CD4-positive, alpha-beta T cell treated with Interleukin-4 for 4 hours (primary cell): Measurements from ENCODE around the gene RNF222.
"Not testable (repeated sequence)": the region's sequence is repeated elsewhere in the genome, so short reads cannot be mapped to it uniquely, and the experiment has no call there.

Experiments
- DNase-seq: peaks from one replicate; pipeline ENCODE4 v3.0.0-alpha.2; 2020

RNF222 gene

DNA sequence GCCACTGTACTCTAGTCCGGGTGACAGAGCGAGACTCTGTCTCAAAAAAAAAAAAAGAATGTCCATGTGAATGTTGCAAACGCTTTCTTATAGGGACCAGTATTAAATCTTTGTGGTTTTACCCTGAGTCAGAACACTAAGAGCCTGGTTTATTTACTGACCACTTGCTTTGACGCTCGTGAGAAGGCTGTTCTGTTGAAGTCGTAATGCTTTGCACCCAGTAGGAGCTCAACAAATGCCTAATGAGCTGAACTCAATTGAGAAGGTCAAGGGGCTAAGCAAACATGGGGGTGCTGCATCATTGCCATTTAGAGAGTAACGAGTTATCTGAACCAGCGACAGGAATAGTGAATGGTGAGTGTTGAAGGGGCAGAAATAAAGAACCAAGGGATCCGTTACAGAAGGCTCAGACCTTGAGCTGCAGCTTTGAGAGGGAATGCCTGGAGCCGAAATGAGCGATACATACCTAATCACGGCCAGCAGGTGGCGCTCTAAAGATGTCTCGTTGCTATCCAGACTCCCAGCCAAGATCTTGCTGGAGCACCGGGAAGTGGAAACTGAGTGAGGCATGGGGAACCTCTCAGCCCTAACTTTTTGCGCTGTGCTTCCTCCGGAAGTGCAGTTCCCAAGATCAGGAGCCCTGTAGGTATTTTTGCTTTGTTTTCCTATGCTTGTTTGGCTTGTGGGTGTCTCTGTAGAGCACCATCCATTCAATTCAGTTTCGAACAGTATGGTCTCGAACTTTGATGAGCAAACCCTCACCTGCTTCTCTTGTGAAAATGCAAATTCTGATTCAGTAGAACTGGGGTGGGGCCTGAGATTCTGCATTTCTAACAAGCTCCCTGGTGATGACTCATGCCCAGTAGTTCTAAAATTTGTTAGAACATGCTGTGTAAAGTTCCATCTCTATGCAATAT lies 12.6 kb upstream of the RNF222 start:
- DNase-seq = peak; percentile 65

DNA sequence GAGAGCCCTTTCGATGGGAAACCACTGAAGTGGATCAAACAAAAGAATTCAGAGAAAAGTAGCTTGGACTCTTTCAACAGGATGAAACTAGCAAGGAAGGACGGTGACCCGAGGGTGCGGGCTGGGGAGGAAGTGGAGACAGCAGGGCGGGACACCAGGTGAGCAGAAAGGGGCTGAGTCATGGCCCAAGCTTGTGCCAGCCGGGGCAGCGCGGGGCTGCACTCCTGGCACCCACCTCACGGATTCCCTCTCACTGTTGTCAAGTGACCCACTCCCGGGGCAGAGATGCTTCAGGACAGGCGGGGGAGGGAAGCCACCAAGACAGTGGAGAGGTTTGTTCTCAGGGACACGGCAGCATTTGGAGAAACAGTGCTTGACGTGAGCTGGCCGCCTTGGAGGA lies 10.7 kb upstream of the RNF222 start:
- DNase-seq = no peak

DNA sequence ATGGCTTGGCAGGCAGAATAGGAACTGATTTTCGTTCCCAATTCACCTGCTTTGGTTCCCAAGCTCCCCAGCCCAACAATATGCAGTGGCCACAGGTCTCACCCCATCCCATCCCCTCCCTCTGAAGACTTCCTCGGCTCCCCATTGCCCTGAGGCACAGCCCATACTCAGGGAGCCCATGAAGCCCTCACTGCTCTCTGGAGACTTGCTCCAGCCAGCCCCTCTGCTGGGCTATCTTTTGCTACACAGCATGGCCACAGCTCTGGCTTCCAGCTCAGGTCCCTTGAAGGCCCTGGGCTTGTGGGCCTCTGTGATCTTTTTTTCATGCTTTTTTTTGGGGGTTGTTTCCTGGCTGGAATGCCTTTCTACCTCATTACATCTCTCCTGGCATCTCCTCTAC lies 8.5 kb upstream of the RNF222 start:
- DNase-seq = no peak

DNA sequence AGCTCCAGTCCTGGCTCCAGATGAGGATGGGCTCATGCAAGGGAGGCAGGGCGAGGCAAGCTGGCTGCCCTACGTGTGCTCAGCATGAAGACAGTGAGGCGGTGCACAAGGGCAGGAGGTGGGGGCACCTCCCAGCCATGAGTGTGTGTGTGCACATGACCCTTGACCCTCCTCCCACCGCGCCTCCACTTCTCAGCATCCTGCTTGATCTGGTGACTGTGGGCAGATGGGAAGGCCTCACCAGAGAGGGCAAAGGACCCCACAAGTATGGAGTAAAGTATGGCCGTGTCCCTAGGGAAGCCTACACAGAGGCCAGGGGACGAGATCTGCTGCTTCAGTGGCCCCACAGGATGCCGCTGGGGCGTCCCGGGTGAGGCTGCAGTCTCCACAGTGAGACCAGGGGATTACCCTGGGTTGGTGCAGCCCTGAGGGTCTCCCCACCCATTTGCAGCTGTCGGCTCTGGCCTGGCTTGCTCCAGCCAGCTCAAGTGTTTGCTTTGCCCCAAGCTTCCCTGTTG lies 7.9 kb upstream of the RNF222 start:
- no peak for DNase-seq

DNA sequence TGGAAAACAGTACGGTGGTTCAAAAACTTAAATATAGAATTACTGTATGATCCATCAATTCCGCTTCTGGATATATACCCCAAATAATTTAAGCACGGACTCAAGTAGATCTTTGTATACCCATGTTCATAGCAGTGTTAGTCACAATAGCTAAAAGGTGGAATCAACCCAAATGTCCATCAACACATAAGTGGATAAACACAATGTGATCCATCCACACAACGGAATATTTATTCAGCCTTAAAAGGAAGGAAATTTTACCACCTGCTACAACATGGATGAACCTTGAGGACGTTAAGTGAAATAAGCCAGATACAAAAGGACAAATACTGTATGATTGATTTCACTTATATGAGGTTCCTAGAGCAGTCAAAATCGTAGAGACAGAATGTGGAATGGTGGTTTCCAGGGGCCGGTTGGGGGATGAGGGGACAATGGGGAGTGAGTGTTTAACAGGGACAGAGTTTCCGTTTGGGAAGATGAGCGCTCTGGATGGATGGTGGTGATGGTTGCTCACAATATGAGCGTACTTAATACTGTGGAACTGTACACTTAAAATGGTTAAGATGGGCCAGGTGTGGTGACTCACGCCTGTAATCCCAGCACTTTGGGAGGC lies 5.4 kb upstream of the RNF222 start:
- no peak for DNase-seq

DNA sequence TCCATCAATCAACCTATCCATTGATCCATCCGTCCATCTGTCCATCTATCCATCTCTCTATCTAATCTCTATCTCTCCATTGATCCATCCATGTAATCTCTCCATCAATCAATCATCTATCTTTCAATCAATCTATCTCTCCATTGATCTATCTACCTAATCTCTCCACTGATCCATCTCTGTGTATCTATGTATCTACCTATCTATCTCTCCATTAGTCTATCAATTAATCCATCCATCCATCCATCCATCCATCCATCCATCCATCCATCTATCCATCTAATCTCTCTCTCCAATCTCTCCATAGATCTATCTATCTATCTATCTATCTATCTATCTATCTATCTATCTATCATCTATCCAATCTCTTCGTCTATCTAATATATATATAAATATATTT lies 3.5 kb upstream of the RNF222 start:
- no peak for DNase-seq

DNA sequence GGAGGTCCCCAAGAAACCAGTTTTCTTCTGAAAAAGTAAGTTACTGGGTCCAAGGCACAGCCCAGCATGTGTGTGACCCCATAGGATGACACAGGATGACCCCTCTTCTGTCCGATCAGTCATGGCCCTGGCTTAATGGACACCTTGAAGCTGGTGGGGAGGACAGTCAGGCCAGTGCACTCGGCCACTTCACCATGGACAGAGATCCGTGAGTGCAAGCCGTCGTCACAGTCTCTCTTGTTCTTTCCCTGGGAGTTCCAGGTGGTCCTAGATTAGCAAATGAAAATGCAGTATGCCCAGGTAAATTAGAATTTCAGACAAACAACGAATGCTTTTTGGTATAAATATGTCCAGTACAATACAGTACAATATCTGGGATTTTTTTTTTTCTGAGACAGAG lies 1.4 kb upstream of the RNF222 start:
- DNase-seq = no peak

DNA sequence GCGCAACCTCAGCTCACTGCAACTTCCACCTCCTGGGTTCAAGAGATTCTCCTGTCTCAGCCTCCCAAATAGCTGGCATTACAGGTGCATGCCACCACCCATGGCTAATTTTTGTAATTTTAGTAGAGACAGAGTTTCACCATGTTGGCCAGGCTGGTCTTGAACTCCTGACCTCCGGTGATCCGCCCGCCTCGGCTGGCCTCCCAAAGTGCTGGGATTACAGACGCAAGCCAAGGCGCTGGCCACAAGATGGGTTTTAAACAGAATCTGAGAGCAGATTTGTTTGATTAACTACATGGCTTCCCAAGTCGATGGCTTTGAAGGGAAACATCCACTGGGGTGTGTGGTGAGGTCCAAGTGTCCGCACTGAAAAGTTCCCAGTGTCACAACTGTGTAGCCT lies 3.1 kb downstream of the RNF222 start:
- DNase-seq = not testable (repeated sequence)

DNA sequence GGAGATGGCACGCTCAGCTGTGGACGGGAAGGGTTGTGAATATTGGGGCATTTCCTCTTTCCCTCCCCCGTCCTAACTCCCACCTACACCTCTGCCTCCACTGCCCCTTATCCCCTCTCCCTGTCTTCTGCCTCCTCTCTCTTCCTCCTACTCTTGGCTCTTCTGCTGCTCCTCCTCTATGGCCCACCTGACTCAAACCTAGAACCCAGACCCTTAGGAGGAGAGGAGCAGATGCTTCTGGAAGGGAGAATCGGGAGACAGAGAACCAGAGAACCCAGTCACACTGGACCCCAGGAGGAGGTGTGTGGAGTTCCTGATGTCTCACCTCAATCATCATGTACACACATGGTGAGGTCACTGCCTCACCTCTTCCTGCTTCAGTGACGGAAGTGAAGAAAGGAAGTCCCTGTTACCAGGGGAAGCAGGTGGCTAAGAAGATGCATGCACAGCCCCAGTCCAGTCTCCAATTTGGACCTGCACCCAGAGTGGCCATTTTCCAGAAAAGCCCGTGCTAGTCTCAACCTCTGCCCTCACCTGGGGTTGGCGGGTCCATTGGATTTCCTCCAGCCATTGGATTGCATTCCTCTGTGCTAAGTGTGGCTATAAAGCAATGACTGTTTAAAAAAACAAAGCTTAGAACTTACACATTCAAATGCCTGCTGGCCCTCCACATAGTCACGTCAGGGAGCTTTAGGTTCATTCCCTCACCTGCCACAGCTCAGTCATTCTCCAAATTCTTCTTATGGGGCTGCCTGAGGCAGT lies 4.0 kb downstream of the RNF222 start:
- DNase-seq = peak; percentile 59

DNA sequence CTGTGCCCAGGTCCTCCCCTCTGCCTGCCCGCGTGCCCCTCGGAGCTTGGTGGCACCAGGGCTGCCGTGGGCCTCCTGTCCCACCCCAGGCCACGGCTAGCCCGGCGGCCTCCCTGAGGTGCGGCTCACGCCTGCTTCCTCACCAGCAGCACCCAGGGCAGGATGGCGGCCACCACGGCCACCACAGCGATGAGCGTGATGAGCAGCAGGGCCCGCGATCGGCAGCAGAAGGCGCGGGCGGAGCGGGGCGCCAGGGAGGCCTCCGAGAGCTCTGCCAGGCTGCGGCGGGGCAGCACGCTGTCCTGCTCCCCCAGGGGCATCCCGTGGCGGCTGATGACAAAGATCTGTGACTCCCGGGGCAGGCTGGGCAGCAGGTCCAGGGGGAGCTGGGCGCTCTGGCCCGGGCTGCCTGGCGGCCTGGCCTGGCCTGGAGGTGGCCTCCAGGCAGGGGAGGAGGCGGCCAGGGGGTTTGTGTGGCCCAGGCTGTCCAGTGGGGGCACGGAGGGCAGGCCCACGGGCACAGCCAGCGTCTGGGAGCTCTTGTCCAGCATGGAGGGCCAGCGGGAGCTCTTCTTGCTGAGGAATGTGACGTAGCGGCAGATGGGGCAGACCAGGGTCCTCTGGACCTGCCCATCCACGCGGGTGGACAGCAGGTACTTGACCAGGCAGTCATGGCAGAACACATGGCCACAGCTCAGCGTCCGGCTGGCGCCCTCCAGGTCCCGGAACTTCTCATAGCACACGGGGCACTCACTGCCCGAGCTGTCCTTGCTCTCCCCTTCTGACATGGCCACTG lies 4.8 kb downstream of the RNF222 start:
- no peak for DNase-seq

DNA sequence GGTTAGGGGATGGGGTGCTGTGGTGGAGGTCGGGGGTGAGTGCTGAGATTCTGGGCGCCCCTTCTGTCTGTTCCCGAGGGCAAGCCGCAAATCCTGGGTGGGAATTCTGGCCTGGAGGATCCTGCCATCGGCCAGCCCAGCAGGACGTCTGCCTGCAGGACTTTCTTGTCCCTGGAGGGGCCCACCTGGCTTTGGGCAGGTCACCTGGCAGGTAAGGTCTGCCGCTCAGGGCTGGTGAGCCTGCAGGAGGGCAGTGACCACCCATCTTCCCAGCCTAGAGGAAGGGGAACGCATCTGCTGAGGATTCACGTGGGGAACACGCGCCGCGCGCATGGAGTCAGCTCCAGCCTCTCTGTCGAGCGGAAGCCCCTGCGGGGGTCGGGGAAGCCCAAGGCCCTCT lies 5.4 kb downstream of the RNF222 start:
- DNase-seq = no peak

DNA sequence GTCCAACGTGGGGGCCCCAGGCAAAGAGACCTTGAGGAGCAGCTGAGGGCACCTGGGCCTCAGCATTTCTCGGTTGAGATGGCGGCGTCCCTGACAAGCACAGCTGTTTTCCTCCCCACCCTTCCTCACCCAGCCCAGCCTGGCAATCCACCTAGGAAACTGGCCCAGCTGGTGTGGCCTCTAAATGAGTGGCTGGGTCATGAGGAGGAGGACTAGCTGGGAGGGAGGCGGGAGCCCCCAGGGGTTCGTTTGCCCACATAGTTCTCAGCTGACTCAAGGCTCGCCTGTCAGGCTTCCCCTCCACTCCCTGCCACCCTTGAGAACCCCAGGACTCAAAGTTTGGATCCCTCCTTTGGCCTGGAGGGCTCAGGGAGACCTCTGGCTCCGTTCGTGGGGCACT lies 5.9 kb downstream of the RNF222 start:
- DNase-seq = no peak

DNA sequence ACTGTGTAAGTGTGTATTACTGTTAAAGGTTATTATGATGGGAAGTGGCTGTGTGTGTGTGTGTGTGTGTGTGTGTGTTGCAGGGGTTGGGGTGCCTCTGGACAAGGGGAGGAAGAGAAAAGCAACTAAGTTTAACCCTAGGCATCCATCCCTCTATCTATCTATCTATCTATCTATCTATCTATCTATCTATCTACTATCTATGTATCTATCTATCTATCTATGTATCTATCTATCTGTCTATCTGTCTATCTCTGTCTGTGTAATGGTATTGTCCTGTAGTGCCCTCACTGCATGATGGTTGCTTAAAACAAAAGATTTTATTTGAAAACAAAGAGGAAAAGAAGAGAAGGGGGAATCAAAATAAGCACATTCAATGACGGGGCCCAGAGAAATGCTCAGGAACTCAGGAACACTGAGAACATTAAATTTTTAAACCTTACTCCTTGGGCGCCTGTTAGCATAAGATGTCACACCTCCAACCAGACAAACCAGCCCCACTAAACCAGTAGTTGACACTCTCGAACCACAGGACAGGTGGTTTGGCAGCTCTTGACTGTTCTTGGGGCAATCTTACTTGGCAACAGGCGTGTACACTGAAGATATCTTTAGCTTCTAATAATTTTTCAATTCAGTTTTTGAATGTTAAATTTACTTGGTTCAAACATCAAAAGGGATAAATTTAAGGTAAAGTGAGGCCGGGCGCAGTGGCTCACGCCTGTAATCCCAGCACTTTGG lies 9.5 kb downstream of the RNF222 start:
- DNase-seq = peak; percentile 40

DNA sequence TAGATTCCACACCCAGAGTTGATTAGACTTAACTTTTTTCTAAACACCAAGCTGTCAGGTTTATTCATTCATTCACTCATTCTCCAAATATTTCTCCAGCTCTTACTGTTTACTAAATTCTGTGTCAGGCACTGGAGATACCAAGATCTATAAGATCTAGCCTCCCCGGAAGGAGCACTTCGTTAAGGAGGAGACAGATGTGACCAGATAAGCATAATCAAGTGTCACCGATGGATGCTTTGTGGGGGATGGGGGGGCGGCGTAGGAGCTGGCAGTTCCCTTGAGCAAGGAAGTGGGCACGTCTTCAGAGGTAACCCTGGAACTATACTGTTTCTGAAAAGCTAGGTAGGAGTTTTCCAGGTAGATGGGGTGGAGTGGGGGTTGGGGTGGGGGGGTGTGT lies 10.8 kb downstream of the RNF222 start:
- no peak for DNase-seq

DNA sequence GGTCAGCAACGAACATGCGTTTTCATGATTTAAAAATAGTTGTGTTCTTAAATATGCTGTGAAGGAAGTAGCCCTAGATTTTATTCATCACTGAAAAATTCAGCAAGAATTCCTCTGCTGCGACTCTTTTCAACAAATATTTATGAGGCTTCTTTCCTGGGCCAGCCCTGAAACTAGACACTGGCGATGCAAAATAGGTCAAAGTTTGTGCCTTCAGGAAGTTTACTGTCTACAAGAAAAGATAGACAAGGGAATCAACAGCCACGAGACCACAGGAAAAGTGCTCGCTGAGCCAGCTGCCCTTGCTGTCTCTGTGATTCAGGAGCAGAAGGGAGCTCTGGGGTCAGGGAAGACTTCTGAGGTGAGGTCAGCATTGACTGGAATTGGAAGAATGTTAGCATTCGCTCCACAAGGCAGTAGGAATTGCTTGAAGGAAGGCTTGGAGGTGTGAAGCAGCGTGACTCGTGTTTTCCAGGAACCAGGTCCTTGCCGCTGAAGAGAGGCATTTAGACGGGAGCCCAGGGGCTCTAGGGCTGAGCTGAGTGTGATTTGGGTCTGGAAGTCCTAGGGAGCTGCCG lies 12.7 kb downstream of the RNF222 start:
- no peak for DNase-seq

DNA sequence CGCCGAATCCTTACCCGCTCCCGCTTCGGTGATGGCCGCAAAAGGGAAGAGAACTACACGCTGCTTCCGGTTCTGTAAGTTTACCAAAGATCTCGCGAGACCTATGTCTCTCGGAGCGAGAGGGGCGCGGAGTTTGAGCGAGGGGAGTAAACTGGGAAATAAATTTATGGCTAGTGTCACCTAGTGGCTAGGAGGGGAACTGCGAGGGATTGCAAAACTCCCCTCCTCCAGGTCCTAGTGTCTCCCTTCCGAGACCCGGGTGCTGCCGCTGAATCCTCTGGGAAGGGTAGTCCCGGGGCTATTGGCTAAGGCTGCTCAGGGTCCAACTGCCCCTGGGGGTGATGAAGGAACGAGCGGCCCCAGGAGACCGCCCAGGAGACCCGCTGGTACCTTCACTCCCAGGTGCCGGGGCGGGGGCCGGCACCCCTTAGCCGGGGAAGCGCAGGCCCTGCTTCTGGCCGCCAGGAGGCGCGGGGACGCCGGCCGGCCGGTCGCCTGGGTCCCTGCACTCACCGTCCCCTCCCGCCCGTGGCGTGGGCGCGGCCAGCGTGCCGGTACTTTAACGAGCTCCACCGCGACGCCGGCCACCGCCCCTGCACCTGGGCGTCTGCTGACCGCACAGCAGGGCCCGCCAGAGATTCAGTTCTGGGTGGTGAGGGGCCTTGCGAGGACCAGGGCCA lies 14.3 kb downstream of the RNF222 start, which contains the start of gene RPL26:
Gene RPL26 (minus strand): TSS at position 51 of the 680 bp plus-strand sequence. CDS start 883 bp downstream, outside the sequence.
- DNase-seq = peak; percentile 98

DNA sequence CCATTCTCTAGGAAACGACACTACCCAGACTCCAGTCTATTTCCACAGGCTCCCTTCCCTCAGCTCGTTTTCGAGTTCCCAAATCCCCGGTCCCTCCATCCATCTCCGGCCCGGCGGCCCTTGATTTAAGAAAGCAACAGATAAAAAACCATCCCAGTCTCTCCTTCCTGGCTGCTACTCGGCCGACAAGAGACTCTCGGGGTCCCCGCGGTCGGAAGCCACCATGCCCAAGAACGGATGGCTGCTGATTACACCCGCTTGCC lies 14.8 kb downstream of the RNF222 start:
- no peak for DNase-seq

DNA sequence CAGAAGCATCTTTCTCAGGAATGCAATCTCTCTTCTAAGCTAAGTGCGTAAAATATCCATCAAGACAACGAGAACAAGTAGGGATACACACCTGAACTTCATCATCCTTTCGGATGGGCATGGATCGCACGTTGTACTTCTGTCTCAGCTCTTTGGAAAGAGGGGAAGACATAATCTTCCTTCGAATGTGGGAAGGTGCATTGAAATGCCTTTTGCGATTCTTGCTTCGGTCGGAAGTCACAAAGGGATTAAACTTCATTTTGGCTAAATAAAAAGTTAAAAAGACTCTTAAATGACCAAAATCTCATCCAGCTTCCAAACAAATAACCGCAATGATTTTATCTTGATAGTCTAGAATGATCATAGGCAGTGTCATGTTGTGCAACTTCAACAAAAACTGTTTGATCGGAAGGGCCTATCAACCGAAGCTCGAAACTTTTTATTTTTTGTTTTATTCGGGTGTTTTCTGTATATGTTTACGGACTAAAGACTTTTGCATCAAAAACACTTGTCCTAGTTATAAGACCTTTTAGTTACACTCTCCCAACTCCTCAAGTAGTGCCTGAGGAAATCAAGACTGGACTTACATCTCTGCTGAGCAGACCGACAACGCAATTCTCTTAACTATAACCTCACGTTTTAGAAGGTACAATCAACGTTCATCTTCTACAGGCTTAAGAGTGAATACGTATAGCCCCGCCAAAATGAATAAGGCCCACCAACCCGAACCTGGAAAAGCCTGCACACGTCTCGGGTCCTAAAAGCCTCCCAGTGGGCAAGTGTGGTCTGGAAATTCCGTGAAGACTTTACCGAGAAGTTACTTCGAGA lies 15.4 kb downstream of the RNF222 start:
- DNase-seq = no peak

DNA sequence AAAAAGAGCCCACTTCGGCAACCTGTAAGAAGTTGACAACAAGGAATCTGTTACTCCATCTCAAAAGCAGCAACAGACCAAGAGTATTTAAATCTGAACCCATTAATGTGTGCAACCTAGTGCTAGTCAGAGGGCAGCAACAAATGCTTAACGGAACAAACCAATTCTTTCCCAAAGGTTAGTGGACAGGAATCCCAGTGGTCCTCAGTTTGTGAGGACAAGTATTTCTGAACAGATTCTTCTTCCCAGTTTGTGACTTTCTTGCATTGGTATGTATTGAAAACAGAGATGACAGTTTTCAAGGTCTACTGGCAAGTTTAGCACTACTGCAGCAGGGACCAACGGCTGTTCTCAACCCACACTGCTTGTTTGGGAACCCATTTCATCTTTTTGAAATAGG lies 17.6 kb downstream of the RNF222 start:
- DNase-seq = no peak

DNA sequence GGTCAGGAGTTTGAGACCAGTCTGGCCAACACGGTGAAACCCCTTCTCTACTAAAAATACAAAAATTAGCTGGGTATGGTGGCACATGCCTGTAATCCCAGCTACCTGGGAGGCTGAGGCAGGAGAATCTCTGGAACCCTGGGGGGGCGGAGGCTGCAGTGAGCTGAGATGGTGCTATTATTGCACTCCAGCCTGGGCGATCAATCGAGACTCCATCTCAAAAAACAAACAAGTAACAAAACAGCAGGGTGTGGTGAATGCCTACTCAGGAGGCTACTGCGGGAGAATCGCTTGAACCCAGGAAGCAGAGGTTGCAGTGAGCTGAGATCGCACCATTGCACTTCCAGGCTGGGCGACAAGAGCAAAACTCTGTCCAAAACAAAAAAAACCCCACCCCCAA lies 19.5 kb downstream of the RNF222 start:
- DNase-seq = not testable (repeated sequence)
